CD4-positive, alpha-beta memory T cell (primary cell): ENCODE measurements around the gene ARID1A. TPM values are rescaled to one million over a fixed set of nuclear protein-coding genes. Genes with fewer than 3 reads are reported as not detected.
"Not testable (repeated sequence)": the region's sequence is repeated elsewhere in the genome, so short reads cannot be mapped to it uniquely, and the experiment has no call there.

Experiments
- CTCF ChIA-PET: fragments of 350-600 bp; sonication (Branson Sonifier 250); formaldehyde crosslinking; loops from one replicate; lab custom pipeline; 2021; ENCODE audit warnings: inconsistent platforms; ENCODE audit not compliant: partially characterized antibody; lab: Charles Lee
- POLR2A ChIA-PET: fragments of 350-600 bp; sonication (Branson Sonifier 250); formaldehyde crosslinking; loops from one replicate; lab custom pipeline; 2021; ENCODE audit not compliant: partially characterized antibody; lab: Charles Lee
- DNase-seq, 5 donors: peaks; one replicate each; pipeline versions ENCODE4 v3.0.0 to v3.0.0-alpha.2; 2020 to 2022; ENCODE audit warnings: mixed read lengths in 1 of 5
- H3K27ac ChIP-seq: one replicate; pipeline ENCODE4 v1.7.0; 2013; ENCODE audit warnings: low read depth, low read length
- H3K27me3 ChIP-seq: 2 replicates; pipeline ENCODE4 v1.7.0; 2013; ENCODE audit warnings: mild to moderate bottlenecking, low read length, moderate library complexity; ENCODE audit not compliant: insufficient read depth
- H3K36me3 ChIP-seq: 2 replicates; pipeline ENCODE4 v1.7.0; 2013; ENCODE audit warnings: mild to moderate bottlenecking, low read length, moderate library complexity; ENCODE audit not compliant: insufficient read depth
- H3K4me1 ChIP-seq: 2 replicates; pipeline ENCODE4 v1.7.0; 2013; ENCODE audit warnings: mild to moderate bottlenecking, low read length, moderate library complexity; ENCODE audit not compliant: insufficient read depth
- H3K4me3 ChIP-seq, 2 donors: one replicate each; pipeline ENCODE4 v1.7.0; 2013; ENCODE audit warnings: low read length in 2 of 2, mild to moderate bottlenecking in 1 of 2
- H3K9me3 ChIP-seq, 2 donors: one replicate each; pipeline ENCODE4 v1.7.0; 2013; ENCODE audit warnings: low read length in 2 of 2, control low read depth in 1 of 2; ENCODE audit not compliant: control insufficient read depth in 1 of 2
- H3K27ac Mint-ChIP-seq, 7 donors: one replicate each; pipeline ENCODE4 v1.8.0; 2020 to 2021; ENCODE audit warnings: mixed read lengths in 7 of 7, mild to moderate bottlenecking in 6 of 7, inconsistent platforms in 3 of 7, moderate library complexity in 3 of 7
- H3K27me3 Mint-ChIP-seq, 2 donors: one replicate each; pipeline ENCODE4 v1.8.0; 2020 to 2021; ENCODE audit warnings: mixed read lengths in 2 of 2
- H3K36me3 Mint-ChIP-seq, 2 donors: one replicate each; pipeline ENCODE4 v1.8.0; 2020 to 2021; ENCODE audit warnings: mixed read lengths in 2 of 2, inconsistent platforms in 1 of 2, mild to moderate bottlenecking in 1 of 2
- H3K4me1 Mint-ChIP-seq, 4 donors: one replicate each; pipeline ENCODE4 v1.8.0; 2020 to 2021; ENCODE audit warnings: mixed read lengths in 4 of 4, mild to moderate bottlenecking in 1 of 4
- H3K4me3 Mint-ChIP-seq, 8 donors: one replicate each; pipeline ENCODE4 v1.8.0; 2020 to 2021; ENCODE audit warnings: mixed read lengths in 8 of 8, mild to moderate bottlenecking in 7 of 8, moderate library complexity in 6 of 8, inconsistent platforms in 3 of 8
- H3K9me3 Mint-ChIP-seq, 8 donors: one replicate each; pipeline ENCODE4 v1.8.0; 2020 to 2021; ENCODE audit warnings: mixed read lengths in 8 of 8, mild to moderate bottlenecking in 5 of 8, inconsistent platforms in 3 of 8, moderate library complexity in 1 of 8
- intact Hi-C: fragments of 100-400 bp; cut with micrococcal nuclease; formaldehyde crosslinking; loops from one replicate; pipeline ENCODE4 v1.15.1; 2023
- polyA plus RNA-seq, 2 donors: library from polyadenylated mRNA; unstranded; fragments of 300-500 nt; fragmentation: Illumina TruSeq; gene quantifications; one replicate each; pipeline ENCODE4 v1.2.3, GENCODE V29; 2021
- total RNA-seq, 2 experiments: library from RNA; stranded (reverse); gene quantifications; one replicate each; pipeline ENCODE4 v1.2.3, GENCODE V29; 2021

Gene ARID1A
- total and polyA plus RNA-seq, 4 experiments from 2014 or later: 4.2 to 127 (median 71.2) TPM

DNA sequence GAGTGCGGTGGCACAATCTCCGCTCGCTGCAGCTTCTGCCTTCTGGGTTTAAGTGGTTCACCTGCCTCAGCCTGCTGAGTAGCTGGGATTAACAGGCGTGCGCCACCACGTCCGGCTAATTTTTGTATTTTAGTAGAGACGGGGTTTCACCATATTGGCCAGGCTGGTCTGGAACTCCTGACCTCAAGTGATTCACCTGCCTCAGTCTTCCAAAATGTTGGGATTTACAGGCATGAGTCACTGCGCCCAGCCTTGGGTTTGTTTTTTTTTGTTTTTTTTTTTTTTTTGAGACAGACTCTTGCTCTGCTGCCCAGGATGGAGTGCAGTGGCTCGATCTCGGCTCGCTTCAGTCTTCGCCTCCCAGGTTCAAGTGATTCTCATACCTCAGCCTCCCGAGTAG, 30.1 kb downstream of the ARID1A start:
- H3K27me3 Mint-ChIP-seq: not testable (repeated sequence)
- CTCF ChIA-PET: interaction anchor here (1.0 to 1.7 kb wide), 3 partner anchors 13 to 48 kb away, joined by 4 to 6 read pairs (median 5); no protein-coding TSS in a partner anchor

DNA sequence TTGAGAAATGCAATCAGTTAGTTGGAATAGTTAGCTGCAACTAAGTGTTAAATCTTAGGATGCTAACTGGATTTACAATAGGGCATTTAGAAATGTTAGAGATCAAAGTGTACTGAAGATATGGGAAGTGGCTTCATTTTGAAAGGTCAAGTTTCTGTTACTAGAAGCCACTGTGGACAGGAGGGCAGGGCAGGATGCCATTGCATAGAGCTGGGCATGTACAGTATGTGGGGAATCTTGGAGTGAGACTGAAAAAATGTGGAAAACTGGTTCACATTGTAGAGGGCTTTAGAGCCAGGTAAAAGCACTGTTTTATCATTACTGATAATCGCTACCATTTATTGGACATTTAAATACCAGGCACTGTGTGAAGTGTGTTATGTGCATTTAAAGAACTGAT, 31.0 kb downstream of the ARID1A start:
- no peak for DNase-seq
- Mint-ChIP-seq H3K27me3 (no peaks in the 10 kb centered on the region), H3K27ac (peak overlapping the region; percentile 33 to 94 (median 86)), H3K36me3 (peaks cover 15 to 27% of the 10 kb centered on the region in 2 donors), H3K9me3 (no peaks in the 10 kb centered on the region), H3K4me1 (peaks cover 72 to 95% (median 82%) of the 10 kb centered on the region in 4 donors), H3K4me3 (peak overlapping the region in 7 of 8 donors; percentile 2 to 63 (median 56))
- intact Hi-C loops: no loop called here
- Histone ChIP-seq H3K4me3 (no peak overlapping the region), H3K27ac (no peak overlapping the region), H3K27me3 (no peaks in the 10 kb centered on the region), H3K9me3 (no peaks in the 10 kb centered on the region), H3K4me1 (peaks cover 75% of the 10 kb centered on the region), H3K36me3 (peaks cover 19% of the 10 kb centered on the region)
- POLR2A ChIA-PET: interaction anchor here (1.1 to 6.9 kb wide), 3 partner anchors 16 to 60 kb away, joined by 4 to 40 read pairs (median 23); partner anchors contain the start of genes ARID1A and PIGV
- CTCF ChIA-PET: interaction anchor here (1.0 to 3.3 kb wide), 6 partner anchors 12 to 124 kb away, joined by 4 to 17 read pairs (median 5); partner anchors contain the start of gene PIGV

More for the DNA sequence above, 30.1 kb downstream of the ARID1A start:
- H3K9me3 ChIP-seq, H3K4me3 ChIP-seq, intact Hi-C loops, H3K27ac ChIP-seq, H3K27me3 ChIP-seq, H3K9me3 Mint-ChIP-seq, DNase-seq: not testable (repeated sequence)
- Mint-ChIP-seq H3K4me3 (peak overlapping the region in 3 of 8 donors; percentile 56 to 63 (median 58)), H3K4me1 (peaks cover 75 to 95% (median 83%) of the 10 kb centered on the region in 4 donors), H3K27ac (peak overlapping the region in 3 of 7 donors; percentile 1 to 94 (median 76)), H3K36me3 (peaks cover 8 to 24% of the 10 kb centered on the region in 2 donors)
- Histone ChIP-seq H3K4me1 (peaks cover 84% of the 10 kb centered on the region), H3K36me3 (peaks cover 13% of the 10 kb centered on the region)
- POLR2A ChIA-PET: interaction anchor here (3.2 to 6.9 kb wide), 4 partner anchors 28 to 62 kb away, joined by 22 to 46 read pairs (median 32); partner anchors contain the start of genes ARID1A and PIGV

DNA sequence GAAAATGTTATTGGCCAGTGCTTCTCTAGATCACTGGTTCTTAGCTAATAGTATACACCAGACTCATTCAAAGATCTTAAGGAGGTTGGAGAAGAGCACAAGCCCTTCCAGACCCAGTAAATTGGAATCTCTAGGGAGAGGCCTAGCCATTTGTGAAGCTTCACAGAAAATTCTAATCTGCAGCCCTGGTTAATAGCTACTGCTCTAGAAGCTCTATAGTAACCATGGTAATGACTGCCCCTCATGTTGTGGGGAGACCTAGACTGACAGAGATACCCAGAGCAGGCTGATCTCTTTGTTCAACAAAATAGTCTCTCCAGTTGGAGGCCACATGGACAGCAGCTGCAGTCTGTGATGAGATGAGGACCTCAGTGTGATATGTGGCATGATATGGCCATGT, 31.7 kb downstream of the ARID1A start:
- Histone ChIP-seq H3K9me3 (no peaks in the 10 kb centered on the region), H3K27ac (no peak overlapping the region), H3K4me1 (peaks cover 74% of the 10 kb centered on the region), H3K4me3 (no peak overlapping the region), H3K27me3 (no peaks in the 10 kb centered on the region), H3K36me3 (peaks cover 25% of the 10 kb centered on the region)
- CTCF ChIA-PET: interaction anchor here (0.7 to 3.3 kb wide), 8 partner anchors 9 to 126 kb away, joined by 3 to 17 read pairs (median 4); partner anchors contain the start of gene PIGV
- POLR2A ChIA-PET: interaction anchor here (1.1 to 6.9 kb wide), 6 partner anchors 12 to 60 kb away, joined by 3 to 40 read pairs (median 9); partner anchors contain the start of genes ARID1A and PIGV
- H3K27me3 Mint-ChIP-seq: no peaks in the 10 kb centered on the region
- H3K9me3 Mint-ChIP-seq: no peaks in the 10 kb centered on the region
- peak overlapping the region; percentile 42 to 88 (median 70) for H3K27ac Mint-ChIP-seq
- peaks cover 15 to 32% of the 10 kb centered on the region in 2 donors for H3K36me3 Mint-ChIP-seq
- peaks cover 66 to 95% (median 80%) of the 10 kb centered on the region in 4 donors for H3K4me1 Mint-ChIP-seq
- DNase-seq: no peak
- intact Hi-C loops: no loop called here
- H3K4me3 Mint-ChIP-seq: peak overlapping the region in 2 of 8 donors; percentile 22 to 60

DNA sequence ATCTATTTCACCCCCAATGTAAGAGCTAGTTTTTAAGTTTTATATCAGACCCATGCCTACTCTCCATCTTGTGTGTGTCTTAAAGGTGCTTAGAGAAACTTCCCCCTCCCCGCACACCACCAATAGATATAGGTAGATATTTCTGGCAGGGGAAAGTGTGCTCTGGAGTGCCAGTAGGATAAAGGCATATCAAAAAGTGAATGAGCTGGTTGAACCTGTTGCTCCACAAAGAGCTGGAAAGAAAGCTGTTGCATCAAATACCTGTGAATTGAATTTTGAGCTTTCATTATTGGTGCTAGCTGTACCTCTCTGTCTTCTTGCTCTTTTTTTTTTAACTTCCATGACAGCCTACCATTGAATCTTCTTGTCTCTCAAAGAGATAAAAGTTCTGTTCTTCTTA, 32.8 kb downstream of the ARID1A start:
- DNase-seq: no peak
- intact Hi-C loops: no loop called here
- H3K27ac Mint-ChIP-seq: peak overlapping the region; percentile 49 to 90 (median 85)
- H3K4me1 Mint-ChIP-seq: peaks cover 63 to 95% (median 80%) of the 10 kb centered on the region in 4 donors
- peaks cover 36% of the 10 kb centered on the region for H3K36me3 ChIP-seq
- peak overlapping the region in 2 of 8 donors; percentile 12 to 50 for H3K4me3 Mint-ChIP-seq
- POLR2A ChIA-PET: interaction anchor here (0.8 to 6.9 kb wide), 6 partner anchors 10 to 59 kb away, joined by 3 to 40 read pairs (median 8); partner anchors contain the start of genes ARID1A and PIGV
- H3K27ac ChIP-seq: peak overlapping the region; percentile 8
- no peaks in the 10 kb centered on the region for H3K27me3 ChIP-seq
- no peaks in the 10 kb centered on the region for H3K27me3 Mint-ChIP-seq
- CTCF ChIA-PET: interaction anchor here (0.8 to 3.3 kb wide), 7 partner anchors 12 to 60 kb away, joined by 3 to 17 read pairs (median 3); partner anchors contain the start of gene PIGV
- no peaks in the 10 kb centered on the region for H3K9me3 Mint-ChIP-seq
- peaks cover 74% of the 10 kb centered on the region for H3K4me1 ChIP-seq
- peaks cover 22 to 43% of the 10 kb centered on the region in 2 donors for H3K36me3 Mint-ChIP-seq
- no peak overlapping the region for H3K4me3 ChIP-seq
- no peaks in the 10 kb centered on the region for H3K9me3 ChIP-seq

DNA sequence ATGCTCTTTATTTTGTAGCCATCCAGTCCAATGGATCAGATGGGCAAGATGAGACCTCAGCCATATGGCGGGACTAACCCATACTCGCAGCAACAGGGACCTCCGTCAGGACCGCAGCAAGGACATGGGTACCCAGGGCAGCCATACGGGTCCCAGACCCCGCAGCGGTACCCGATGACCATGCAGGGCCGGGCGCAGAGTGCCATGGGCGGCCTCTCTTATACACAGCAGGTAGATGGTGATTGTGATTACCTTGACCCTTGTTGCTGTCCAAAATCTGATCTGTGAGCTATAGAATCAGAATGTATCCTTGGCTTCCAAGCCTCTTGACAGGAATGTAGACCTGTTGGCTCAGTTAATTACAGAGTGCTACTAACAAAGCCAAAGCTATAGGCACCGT, 33.8 kb downstream of the ARID1A start:
- peaks cover 74% of the 10 kb centered on the region for H3K4me1 ChIP-seq
- peaks cover 61 to 95% (median 80%) of the 10 kb centered on the region in 4 donors for H3K4me1 Mint-ChIP-seq
- CTCF ChIA-PET: interaction anchor here (0.7 to 3.3 kb wide), 4 partner anchors 15 to 59 kb away, joined by 3 to 17 read pairs (median 4); partner anchors contain the start of gene PIGV
- peak overlapping the region; percentile 8 for H3K27ac ChIP-seq
- peak overlapping the region in 6 of 7 donors; percentile 21 to 88 (median 54) for H3K27ac Mint-ChIP-seq
- H3K4me3 ChIP-seq: no peak overlapping the region
- no peaks in the 10 kb centered on the region for H3K27me3 Mint-ChIP-seq
- no peak for DNase-seq
- H3K36me3 Mint-ChIP-seq: peaks cover 26 to 52% of the 10 kb centered on the region in 2 donors
- POLR2A ChIA-PET: interaction anchor here (1.0 to 6.9 kb wide), 4 partner anchors 9 to 58 kb away, joined by 4 to 40 read pairs (median 16); partner anchors contain the start of genes ARID1A and PIGV
- no peak overlapping the region for H3K4me3 Mint-ChIP-seq
- H3K9me3 Mint-ChIP-seq: no peaks in the 10 kb centered on the region
- intact Hi-C loops: no loop called here
- H3K9me3 ChIP-seq: no peaks in the 10 kb centered on the region
- peaks cover 45% of the 10 kb centered on the region for H3K36me3 ChIP-seq
- no peaks in the 10 kb centered on the region for H3K27me3 ChIP-seq

DNA sequence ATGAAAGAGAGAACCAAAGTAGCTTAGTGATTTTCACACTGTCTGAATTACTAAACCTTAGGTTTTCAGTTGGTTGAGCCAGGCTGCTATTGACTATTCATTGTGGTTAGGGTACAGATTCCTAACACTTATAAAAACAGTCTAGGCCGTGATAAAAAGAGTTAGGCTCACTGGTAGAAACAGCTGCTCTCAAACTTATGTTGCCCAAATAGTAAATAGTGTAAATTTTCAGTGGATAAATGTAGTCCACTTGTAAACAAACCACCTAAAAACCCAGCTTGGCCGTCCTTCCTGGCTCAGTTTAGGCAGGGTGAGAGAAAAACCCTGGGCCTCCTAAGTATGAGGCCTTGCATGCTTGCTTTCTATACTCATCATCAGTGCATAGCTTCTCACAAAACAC, 34.9 kb downstream of the ARID1A start:
- Histone ChIP-seq H3K4me3 (no peak overlapping the region), H3K4me1 (peaks cover 65% of the 10 kb centered on the region), H3K27me3 (no peaks in the 10 kb centered on the region), H3K27ac (no peak overlapping the region), H3K36me3 (peaks cover 51% of the 10 kb centered on the region), H3K9me3 (no peaks in the 10 kb centered on the region)
- intact Hi-C loops: no loop called here
- ChIA-PET CTCF (no interaction called here), POLR2A (interaction anchor here (0.6 to 6.9 kb wide), 3 partner anchors 13 to 33 kb away, joined by 5 to 40 read pairs (median 9); partner anchors contain the start of gene ARID1A)
- H3K27ac Mint-ChIP-seq: peak overlapping the region; percentile 23 to 94 (median 56)
- peaks cover 28 to 58% of the 10 kb centered on the region in 2 donors for H3K36me3 Mint-ChIP-seq
- H3K9me3 Mint-ChIP-seq: no peaks in the 10 kb centered on the region
- H3K4me3 Mint-ChIP-seq: no peak overlapping the region
- peaks cover 57 to 89% (median 75%) of the 10 kb centered on the region in 4 donors for H3K4me1 Mint-ChIP-seq
- H3K27me3 Mint-ChIP-seq: no peaks in the 10 kb centered on the region
- no peak for DNase-seq
